HG02759 (cell line): ENCODE measurements around the gene G6PC3.
"Not testable (repeated sequence)": the region's sequence is repeated elsewhere in the genome, so short reads cannot be mapped to it uniquely, and the experiment has no call there.

Experiments
- ATAC-seq: cut with Tn5 transposase; IDR thresholded peaks from one replicate; pipeline ENCODE4 v1.9.1; 2021; ENCODE audit warnings: mild to moderate bottlenecking, moderate library complexity; ENCODE audit not compliant: unreplicated experiment

The G6PC3 gene

GRCh38 chr17:44082256-44082927, 11.9 kb downstream of the G6PC3 start:
- ATAC-seq, result no peak

- no peak for ATAC-seq
Observed at GRCh38 chr17:44083250-44083849, 12.8 kb downstream of the G6PC3 start.

- no peak for ATAC-seq
Observed at GRCh38 chr17:44084131-44084538, 13.6 kb downstream of the G6PC3 start.

GRCh38 chr17:44084921-44085320, 14.4 kb downstream of the G6PC3 start:
- ATAC-seq, result no peak

GRCh38 chr17:44085908-44086307, 15.4 kb downstream of the G6PC3 start:
- ATAC-seq, result no peak

GRCh38 chr17:44086364-44087311, 16.1 kb downstream of the G6PC3 start:
- ATAC-seq, result no peak

- ATAC-seq, result no peak
Observed at GRCh38 chr17:44087319-44087718, 16.8 kb downstream of the G6PC3 start.

- ATAC-seq, result no peak
Observed at GRCh38 chr17:44088254-44088653, 17.7 kb downstream of the G6PC3 start.

- no peak for ATAC-seq
Observed at GRCh38 chr17:44091200-44091997, 20.9 kb downstream of the G6PC3 start.

GRCh38 chr17:44092051-44092450, 21.5 kb downstream of the G6PC3 start:
- ATAC-seq, result no peak

- no peak for ATAC-seq
Observed at GRCh38 chr17:44093231-44093900, 22.8 kb downstream of the G6PC3 start.

- no peak for ATAC-seq
Observed at GRCh38 chr17:44094701-44095387, 24.3 kb downstream of the G6PC3 start.

GRCh38 chr17:44095388-44095646, 24.8 kb downstream of the G6PC3 start:
- no peak for ATAC-seq

- no peak for ATAC-seq
Observed at GRCh38 chr17:44095647-44096496, 25.3 kb downstream of the G6PC3 start.

- ATAC-seq, result no peak
Observed at GRCh38 chr17:44097110-44097958, 26.8 kb downstream of the G6PC3 start.

GRCh38 chr17:44101858-44102257, 31.3 kb downstream of the G6PC3 start:
- ATAC-seq, result not testable (repeated sequence)

- ATAC-seq, result no peak
Observed at GRCh38 chr17:44102849-44103622, 32.5 kb downstream of the G6PC3 start.
